ENCODE measurements around the gene MARCHF6.

GRCh38 chr5:10374046-10375022 lies 20.8 kb downstream of the MARCHF6 start:
- TF ChIP-seq CTCF (IDR thresholded peaks at IDR 0.05), result no peak
- TF ChIP-seq POLR2A (IDR thresholded peaks at IDR 0.05), result no peak
